ENCODE measurements around the gene VASH2. TPM values are rescaled to one million over a fixed set of nuclear protein-coding genes. Genes with fewer than 3 reads are reported as not detected.
"Not testable (repeated sequence)": the region's sequence is repeated elsewhere in the genome, so short reads cannot be mapped to it uniquely, and the experiment has no call there.

VASH2 gene
- total RNA-seq, 1 donor from 2014 or later = 1.2 TPM

DNA sequence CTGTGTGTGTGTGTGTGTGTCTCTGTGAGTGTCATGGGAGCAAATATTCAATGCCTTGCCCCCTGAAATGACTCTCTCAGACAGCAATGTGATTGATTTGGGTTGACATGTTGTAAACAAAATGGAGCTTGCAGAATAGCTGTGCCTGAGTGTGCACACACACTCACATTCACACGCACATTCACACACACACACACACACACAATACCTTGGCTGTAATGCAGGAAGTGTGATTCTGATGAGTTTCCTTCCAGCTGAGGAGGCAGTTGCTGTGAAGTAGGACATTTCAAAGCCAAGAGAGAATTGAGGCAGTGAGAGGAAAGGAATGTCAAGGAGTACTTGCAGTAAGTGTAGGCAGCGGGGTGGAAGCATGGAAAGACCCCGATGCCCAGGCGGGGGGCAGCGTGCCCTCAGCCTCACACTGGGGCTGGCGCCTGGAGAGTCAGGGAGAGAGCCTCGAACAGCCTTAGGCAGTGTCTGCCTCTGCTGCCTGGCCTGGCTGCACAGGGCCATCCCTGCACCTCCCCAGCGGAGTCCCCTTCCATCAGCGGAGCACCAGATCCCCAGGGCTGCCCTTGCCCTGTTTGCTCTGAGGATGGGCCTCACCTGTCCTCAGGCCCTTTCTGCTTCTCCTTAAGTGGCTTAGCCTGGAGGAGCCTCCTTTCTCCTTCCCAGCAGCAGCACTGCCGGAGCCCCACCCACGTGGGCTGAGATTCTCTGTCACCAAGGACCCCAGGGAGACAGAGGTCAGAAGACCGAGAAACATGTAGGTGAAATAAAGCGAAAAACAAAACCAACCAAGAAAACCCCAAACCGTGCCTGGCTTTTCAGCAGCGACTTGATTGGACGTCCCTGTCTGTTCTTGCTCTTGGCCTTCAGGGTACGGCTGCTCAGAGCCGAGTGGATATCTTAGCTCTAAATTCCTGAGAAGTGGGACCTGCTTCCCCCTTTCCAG lies 9.2 kb downstream of the VASH2 start:
- Histone ChIP-seq H3K4me3 (no peak overlapping the region), H3K9me3 (replicated peaks) (no peaks in the 10 kb centered on the region), H3K4me1 (no peaks in the 10 kb centered on the region), H3K36me3 (no peaks in the 10 kb centered on the region), H3K27ac (replicated peaks) (no peak overlapping the region), H3K27me3 (ENCODE audit: low read depth) (peaks cover 52% of the 10 kb centered on the region)
- DNase-seq = no peak
- no peak for TF ChIP-seq CTCF (IDR thresholded peaks at IDR 0.05; ENCODE audit: borderline replicate concordance)
- intact Hi-C loops (cut with micrococcal nuclease) = no loop called here

DNA sequence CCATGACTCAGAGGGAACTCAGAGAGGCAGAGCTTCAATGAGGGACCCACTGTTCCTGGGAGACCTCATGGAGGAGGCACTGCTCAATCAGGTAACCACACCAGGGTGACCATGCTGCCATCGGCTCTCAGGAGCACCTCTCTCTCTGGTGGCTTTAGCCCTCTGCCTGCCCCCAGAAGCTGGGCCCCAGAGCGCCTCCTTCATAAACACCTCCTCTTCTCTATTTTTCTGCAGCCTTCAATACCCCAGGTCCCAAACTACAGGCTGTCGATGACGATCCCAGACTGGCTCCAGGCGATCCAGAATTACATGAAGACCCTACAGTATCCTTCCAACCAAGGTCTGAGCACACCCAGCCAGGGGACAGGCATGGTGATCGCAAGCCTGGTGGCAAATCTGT lies 10.6 kb downstream of the VASH2 start:
- H3K27me3 ChIP-seq (ENCODE audit: low read depth) = peaks cover 44% of the 10 kb centered on the region
- no peaks in the 10 kb centered on the region for H3K4me1 ChIP-seq
- DNase-seq = no peak
- TF ChIP-seq CTCF (IDR thresholded peaks at IDR 0.05; ENCODE audit: borderline replicate concordance) = no peak
- intact Hi-C loops (cut with micrococcal nuclease) = no loop called here
- no peaks in the 10 kb centered on the region for H3K9me3 ChIP-seq (replicated peaks)
- H3K27ac ChIP-seq (replicated peaks) = no peak overlapping the region
- H3K4me3 ChIP-seq = no peak overlapping the region
- H3K36me3 ChIP-seq = no peaks in the 10 kb centered on the region

DNA sequence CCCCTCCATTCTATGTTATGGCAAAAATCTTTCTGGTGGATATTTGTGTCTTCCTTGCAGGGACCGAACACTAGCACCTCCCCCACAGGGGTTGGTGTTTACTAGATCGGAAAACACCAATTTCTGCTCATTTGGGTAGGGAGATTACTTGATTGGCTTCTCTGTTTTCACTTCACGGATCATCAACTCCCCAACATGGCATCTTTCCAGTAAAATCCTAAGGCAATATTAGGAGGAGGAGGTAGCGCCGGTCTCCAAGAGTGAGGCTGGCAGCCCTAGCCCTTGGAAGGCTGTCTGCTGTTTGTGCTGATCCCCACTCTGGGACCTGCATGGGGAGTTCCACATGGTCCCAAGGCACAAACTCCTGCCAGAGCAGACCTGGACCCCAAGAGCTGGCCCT lies 12.2 kb downstream of the VASH2 start:
- H3K27me3 ChIP-seq (ENCODE audit: low read depth) = peaks cover 39% of the 10 kb centered on the region
- no peak for DNase-seq
- H3K36me3 ChIP-seq = no peaks in the 10 kb centered on the region
- TF ChIP-seq CTCF (IDR thresholded peaks at IDR 0.05; ENCODE audit: borderline replicate concordance) = no peak
- no peak overlapping the region for H3K4me3 ChIP-seq
- no peak overlapping the region for H3K27ac ChIP-seq (replicated peaks)
- intact Hi-C loops (cut with micrococcal nuclease) = no loop called here
- no peaks in the 10 kb centered on the region for H3K9me3 ChIP-seq (replicated peaks)
- H3K4me1 ChIP-seq = no peaks in the 10 kb centered on the region

DNA sequence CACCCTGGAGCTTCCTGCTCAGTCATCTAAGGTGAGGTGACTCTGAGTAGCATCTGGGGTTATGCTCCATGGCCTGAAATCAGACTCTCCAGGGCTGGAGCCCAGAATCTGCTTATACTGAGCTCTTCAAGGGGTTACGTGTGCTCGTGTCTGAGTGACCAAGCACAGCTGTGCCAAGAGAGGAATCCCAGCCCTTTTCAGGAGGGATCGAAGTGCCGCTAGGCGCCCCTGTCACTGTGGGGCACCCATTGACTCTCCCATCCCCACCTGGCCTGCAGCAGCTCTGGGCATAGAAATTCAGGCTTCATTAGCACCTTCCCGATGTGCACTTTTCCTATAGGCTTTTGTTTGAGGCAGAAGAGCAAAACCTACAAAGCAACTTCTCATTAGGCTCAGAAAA lies 13.8 kb downstream of the VASH2 start:
- peaks cover 28% of the 10 kb centered on the region for H3K27me3 ChIP-seq (ENCODE audit: low read depth)
- H3K4me1 ChIP-seq = no peaks in the 10 kb centered on the region
- H3K36me3 ChIP-seq = no peaks in the 10 kb centered on the region
- no peak overlapping the region for H3K4me3 ChIP-seq
- no peak for TF ChIP-seq CTCF (IDR thresholded peaks at IDR 0.05; ENCODE audit: borderline replicate concordance)
- H3K9me3 ChIP-seq (replicated peaks) = no peaks in the 10 kb centered on the region
- no peak for DNase-seq
- no peak overlapping the region for H3K27ac ChIP-seq (replicated peaks)
- intact Hi-C loops (cut with micrococcal nuclease) = no loop called here

DNA sequence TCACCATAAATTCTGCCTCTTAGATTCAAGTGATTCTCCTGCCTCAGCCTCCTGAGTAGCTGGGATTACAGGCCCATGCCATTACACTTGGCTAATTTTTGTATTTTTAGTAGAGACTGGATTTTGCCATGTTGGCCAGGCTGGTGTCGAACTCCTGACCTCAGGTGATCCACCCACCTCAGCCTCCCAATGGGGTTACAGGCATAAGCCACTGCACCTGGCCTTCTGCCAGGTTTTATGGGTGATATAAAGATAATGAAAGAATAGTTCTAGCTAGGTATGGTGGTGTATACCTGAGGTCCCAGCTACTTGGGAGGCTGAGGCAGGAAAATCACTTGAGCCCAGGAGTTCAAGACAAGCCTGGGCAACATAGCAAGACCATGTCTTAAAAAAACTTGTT lies 14.7 kb downstream of the VASH2 start:
- peaks cover 26% of the 10 kb centered on the region for H3K27me3 ChIP-seq (ENCODE audit: low read depth)
- H3K4me3 ChIP-seq; intact Hi-C loops (cut with micrococcal nuclease); H3K36me3 ChIP-seq; H3K9me3 ChIP-seq (replicated peaks); H3K27ac ChIP-seq (replicated peaks); DNase-seq; H3K4me1 ChIP-seq: not testable (repeated sequence)

DNA sequence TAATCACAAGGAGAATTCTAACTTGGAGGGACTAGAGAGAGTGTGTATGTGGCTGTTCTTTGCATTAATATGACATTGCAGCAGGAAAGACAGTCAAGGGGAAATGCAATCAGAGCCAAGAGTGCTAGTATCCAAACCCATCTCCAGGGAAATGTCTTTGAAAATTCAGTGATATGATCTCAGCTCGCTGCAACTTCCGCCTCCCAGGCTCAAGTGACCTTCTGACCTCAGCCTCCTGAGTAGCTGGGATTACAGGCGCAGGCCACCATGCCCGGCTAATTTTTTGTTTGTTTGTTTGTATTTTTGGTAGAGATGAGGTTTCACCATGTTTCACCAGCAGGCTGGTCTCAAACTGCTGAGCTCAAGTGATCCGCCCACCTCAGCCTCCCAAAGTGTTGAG lies 16.3 kb downstream of the VASH2 start:
- Histone ChIP-seq H3K9me3 (replicated peaks) (no peaks in the 10 kb centered on the region), H3K27me3 (ENCODE audit: low read depth) (peaks cover 28% of the 10 kb centered on the region), H3K36me3 (no peaks in the 10 kb centered on the region), H3K4me1 (no peaks in the 10 kb centered on the region), H3K27ac (replicated peaks) (no peak overlapping the region), H3K4me3 (no peak overlapping the region)
- no peak for DNase-seq
- no peak for TF ChIP-seq CTCF (IDR thresholded peaks at IDR 0.05; ENCODE audit: borderline replicate concordance)
- intact Hi-C loops (cut with micrococcal nuclease) = no loop called here

Measured in left ventricle myocardium inferior (tissue), 1 donor.